IPS DF 19.7 (cell line): ENCODE measurements around the gene FBXO15.

Experiments used
- DNase-seq: peaks from one replicate; pipeline ENCODE4 v3.0.0-alpha.2; 2013; ENCODE audit warnings: low read depth, low spot score

FBXO15 gene

GRCh38 chr18:74147779-74148542 lies at the start of gene FBXO15, which contains the start of gene TIMM21:
Gene FBXO15, minus strand, starts transcription at chr18:74147834. Its CDS starts 49 bp downstream, at chr18:74147785.
Gene TIMM21, plus strand, starts transcription at chr18:74148523. Its CDS starts 286 bp downstream, at chr18:74148809.
- DNase-seq, result peak; percentile 91

GRCh38 chr18:74196220-74197119 lies 48.8 kb upstream of the FBXO15 start:
- peak; percentile 38 for DNase-seq

- DNase-seq, result no peak
Measured at GRCh38 chr18:74194691-74195090, 47.1 kb upstream of the FBXO15 start.

- DNase-seq, result no peak
Measured at GRCh38 chr18:74191577-74191976, 43.9 kb upstream of the FBXO15 start.

GRCh38 chr18:74190086-74190485 lies 42.5 kb upstream of the FBXO15 start:
- DNase-seq, result no peak

- no peak for DNase-seq
Measured at GRCh38 chr18:74186661-74187060, 39.0 kb upstream of the FBXO15 start.

- DNase-seq, result no peak
Measured at GRCh38 chr18:74185860-74186259, 38.2 kb upstream of the FBXO15 start.

GRCh38 chr18:74184875-74185274 lies 37.2 kb upstream of the FBXO15 start:
- DNase-seq, result no peak

- no peak for DNase-seq
Measured at GRCh38 chr18:74183130-74183529, 35.5 kb upstream of the FBXO15 start.

- DNase-seq, result no peak
Measured at GRCh38 chr18:74182335-74182734, 34.7 kb upstream of the FBXO15 start.

- no peak for DNase-seq
Measured at GRCh38 chr18:74179623-74180199, 32.1 kb upstream of the FBXO15 start.

- no peak for DNase-seq
Measured at GRCh38 chr18:74178884-74179283, 31.2 kb upstream of the FBXO15 start.

- no peak for DNase-seq
Measured at GRCh38 chr18:74175658-74176057, 28.0 kb upstream of the FBXO15 start.

GRCh38 chr18:74173434-74173750 lies 25.8 kb upstream of the FBXO15 start:
- no peak for DNase-seq

GRCh38 chr18:74172697-74173433 lies 25.2 kb upstream of the FBXO15 start:
- no peak for DNase-seq

- no peak for DNase-seq
Measured at GRCh38 chr18:74171910-74172606, 24.4 kb upstream of the FBXO15 start.

- DNase-seq, result no peak
Measured at GRCh38 chr18:74166386-74166785, 18.8 kb upstream of the FBXO15 start.

GRCh38 chr18:74163019-74163660 lies 15.5 kb upstream of the FBXO15 start:
- DNase-seq, result no peak

- no peak for DNase-seq
Measured at GRCh38 chr18:74155276-74155675, 7.6 kb upstream of the FBXO15 start.

GRCh38 chr18:74154716-74155115 lies 7.1 kb upstream of the FBXO15 start:
- DNase-seq, result no peak

GRCh38 chr18:74153793-74154192 lies 6.2 kb upstream of the FBXO15 start:
- DNase-seq, result no peak
